Upper lobe of left lung (tissue), 4 donors: ENCODE data around the gene C4orf50.

Experiments used
- CTCF ChIP-seq, 6 experiments: fragments of 450-650 bp in 4 of 6; fragments of 200-600 bp in 2 of 6; sonication (generic) in 2 of 6; IDR thresholded peaks; one replicate each; pipeline ENCODE4 v1.5.1; 2016 to 2019; ENCODE audit warnings: antibody characterized with exemption in 6 of 6
- EP300 ChIP-seq, 4 donors: sonication (generic); formaldehyde crosslinking; IDR thresholded peaks; one replicate each; pipeline ENCODE4 v1.5.1; 2017; ENCODE audit warnings: antibody characterized with exemption in 4 of 4, control low read depth in 2 of 4
- POLR2A ChIP-seq, 4 donors: fragments of 450-650 bp; IDR thresholded peaks; one replicate each; pipeline ENCODE4 v1.5.1; 2016 to 2017; ENCODE audit warnings: antibody characterized with exemption in 4 of 4, mild to moderate bottlenecking in 2 of 4
- POLR2AphosphoS5 ChIP-seq, 2 donors: sonication (generic); formaldehyde crosslinking; IDR thresholded peaks; one replicate each; pipeline ENCODE4 v1.5.1; 2017; ENCODE audit warnings: antibody characterized with exemption in 2 of 2

GRCh38 chr4:6031846-6032245, 13.6 kb upstream of the C4orf50 start:
- no peak for TF ChIP-seq CTCF (IDR thresholded peaks at IDR 0.05)
- no peak for TF ChIP-seq POLR2AphosphoS5 (IDR thresholded peaks at IDR 0.05)
- TF ChIP-seq POLR2A (IDR thresholded peaks at IDR 0.05), result no peak
- no peak for TF ChIP-seq EP300 (IDR thresholded peaks at IDR 0.05)
